Tibial artery (tissue), 4 donors: ENCODE results near the gene ALKBH6.

ENCODE experiments used
- DNase-seq, 2 donors: peaks; one replicate each; pipeline ENCODE4 v3.0.0-alpha.2; 2019
- H3K27ac ChIP-seq, 2 donors: fragments of 200-600 bp; sonication (generic) in 1 of 2; 1 replicate in 1 of 2; 2 replicates in 1 of 2; pipeline ENCODE4 v1.5.1; 2018 to 2019; ENCODE audit warnings: mild to moderate bottlenecking in 1 of 2
- H3K27me3 ChIP-seq, 2 donors: fragments of 200-600 bp; sonication (generic) in 1 of 2; one replicate each; pipeline versions ENCODE4 v1.5.1 to v1.6.0; 2016 to 2019
- H3K36me3 ChIP-seq, 3 donors: fragments of 200-600 bp; sonication (generic) in 2 of 3; one replicate each; pipeline ENCODE4 v1.5.1; 2016 to 2019; ENCODE audit warnings: mild to moderate bottlenecking in 2 of 3
- H3K4me1 ChIP-seq, 4 donors: fragments of 200-600 bp; sonication (generic) in 2 of 4; 1 replicate in 3 of 4; 2 replicates in 1 of 4; pipeline ENCODE4 v1.5.1; 2016 to 2019
- H3K4me3 ChIP-seq, 2 donors: fragments of 200-600 bp; sonication (generic) in 1 of 2; 1 replicate in 1 of 2; 2 replicates in 1 of 2; pipeline ENCODE4 v1.5.1; 2018 to 2019; ENCODE audit warnings: mild to moderate bottlenecking in 2 of 2
- H3K9me3 ChIP-seq, 3 donors: fragments of 200-600 bp; sonication (generic) in 1 of 3; one replicate each; pipeline ENCODE4 v1.5.1; 2016 to 2019
- CTCF ChIP-seq, 2 experiments: fragments of 200-600 bp in 1 of 2; fragments of 450-650 bp in 1 of 2; IDR thresholded peaks; one replicate each; pipeline ENCODE4 v1.5.1; 2017 to 2019; ENCODE audit warnings: antibody characterized with exemption in 2 of 2, mild to moderate bottlenecking in 1 of 2, moderate library complexity in 1 of 2
- intact Hi-C: fragments of 100-400 bp; cut with DNase I; formaldehyde crosslinking; loops from one replicate; pipeline ENCODE4 v1.15.0; 2023; ENCODE audit warnings: low total_unique reads

Gene ALKBH6

GRCh38 chr19:35978271-35978670, 35.7 kb downstream of the ALKBH6 start:
- no peak overlapping the region for H3K27ac ChIP-seq
- TF ChIP-seq CTCF (IDR thresholded peaks at IDR 0.05): no peak
- intact Hi-C loops: no loop called here
- H3K36me3 ChIP-seq: no peaks in the 10 kb centered on the region
- no peak for DNase-seq
- H3K9me3 ChIP-seq: no peaks in the 10 kb centered on the region
- H3K27me3 ChIP-seq: peaks cover 0 to 67% of the 10 kb centered on the region in 2 donors
- H3K4me1 ChIP-seq: no peaks in the 10 kb centered on the region
- no peak overlapping the region for H3K4me3 ChIP-seq

- no peak overlapping the region for H3K4me3 ChIP-seq
- DNase-seq: no peak
- H3K4me1 ChIP-seq: no peaks in the 10 kb centered on the region
- H3K36me3 ChIP-seq: no peaks in the 10 kb centered on the region
- no peak for TF ChIP-seq CTCF (IDR thresholded peaks at IDR 0.05)
- no peak overlapping the region for H3K27ac ChIP-seq
- intact Hi-C loops: no loop called here
- no peaks in the 10 kb centered on the region for H3K9me3 ChIP-seq
- peaks cover 0 to 63% of the 10 kb centered on the region in 2 donors for H3K27me3 ChIP-seq
These were observed 36.4 kb downstream of the ALKBH6 start for GRCh38 chr19:35977446-35978222.

GRCh38 chr19:35975608-35976214, 38.3 kb downstream of the ALKBH6 start:
- H3K27me3 ChIP-seq: peaks cover 0 to 57% of the 10 kb centered on the region in 2 donors
- DNase-seq: no peak

GRCh38 chr19:35973487-35973886, 40.5 kb downstream of the ALKBH6 start:
- Histone ChIP-seq H3K4me3 (no peak overlapping the region), H3K36me3 (no peaks in the 10 kb centered on the region), H3K27ac (no peak overlapping the region), H3K27me3 (peaks cover 0 to 43% of the 10 kb centered on the region in 2 donors), H3K9me3 (no peaks in the 10 kb centered on the region), H3K4me1 (no peaks in the 10 kb centered on the region)
- no peak for DNase-seq
- intact Hi-C loops: no loop called here
- no peak for TF ChIP-seq CTCF (IDR thresholded peaks at IDR 0.05)

More at GRCh38 chr19:35975608-35976214, 38.3 kb downstream of the ALKBH6 start:
- Histone ChIP-seq H3K36me3 (no peaks in the 10 kb centered on the region), H3K4me1 (no peaks in the 10 kb centered on the region), H3K9me3 (no peaks in the 10 kb centered on the region), H3K4me3 (no peak overlapping the region), H3K27ac (no peak overlapping the region)
- no peak for TF ChIP-seq CTCF (IDR thresholded peaks at IDR 0.05)
- intact Hi-C loops: no loop called here

GRCh38 chr19:35966771-35967170, 47.2 kb downstream of the ALKBH6 start:
- Histone ChIP-seq H3K27ac (no peak overlapping the region), H3K4me3 (no peak overlapping the region), H3K9me3 (no peaks in the 10 kb centered on the region), H3K27me3 (peaks cover 0 to 30% of the 10 kb centered on the region in 2 donors), H3K4me1 (no peaks in the 10 kb centered on the region), H3K36me3 (no peaks in the 10 kb centered on the region)
- TF ChIP-seq CTCF (IDR thresholded peaks at IDR 0.05): no peak
- DNase-seq: no peak
- intact Hi-C loops: no loop called here
